Panc1 (cell line): ENCODE results near the gene CDH12.

Source experiments
- CTCF ChIP-seq: fragments of 450-650 bp; IDR thresholded peaks from 2 replicates; pipeline ENCODE4 v1.5.1; 2017; ENCODE audit warnings: mild to moderate bottlenecking
- POLR2AphosphoS5 ChIP-seq: IDR thresholded peaks from 2 replicates; pipeline ENCODE4 v1.6.1; 2012; ENCODE audit warnings: mild to moderate bottlenecking, low read depth, low read length, moderate library complexity

- TF ChIP-seq CTCF (no peak), POLR2AphosphoS5 (no peak)
These were observed 1148.0 kb downstream of the CDH12 start for GRCh38 chr5:21704974-21705668.
